Measurements from ENCODE around the gene SEC14L2. TPM values are rescaled to one million over a fixed set of nuclear protein-coding genes. Genes with fewer than 3 reads are reported as not detected.

Gene SEC14L2
- total RNA-seq, 4 donors from 2014 or later = 3.0 to 5.1 (median 4.2) TPM

GRCh38 chr22:30381264-30381663, 15.6 kb upstream of the SEC14L2 start:
- peaks cover 0 to 57% of the 10 kb centered on the region in 2 donors for H3K36me3 ChIP-seq
- no peaks in the 10 kb centered on the region for H3K9me3 ChIP-seq
- intact Hi-C loops (cut with DNase I; ENCODE audit: low total_unique reads) (no loop called here), in situ Hi-C loops (cut with MboI; ENCODE audit: low sequenced_read_pairs in 4 of 4) (loop anchor here (10.0 to 25.0 kb wide), 3 partner anchors 96 to 269 kb away; partner anchors contain the start of genes CASTOR1 (in 1 of the 4) and OSM (in 1 of the 4))
- H3K4me1 ChIP-seq = peaks cover under 1 to 2% of the 10 kb centered on the region in 2 donors
- ATAC-seq = no peak
- no peak overlapping the region for H3K27ac ChIP-seq
- TF ChIP-seq POLR2A (IDR thresholded peaks at IDR 0.05) = no peak
- TF ChIP-seq CTCF (IDR thresholded peaks at IDR 0.05 in 4 of 5, conservative IDR thresholded peaks at IDR 0.05 in 1 of 5) = no peak
- H3K27me3 ChIP-seq = no peaks in the 10 kb centered on the region
- no peak for DNase-seq
- no peak overlapping the region for H3K4me3 ChIP-seq

GRCh38 chr22:30382340-30382739, 14.5 kb upstream of the SEC14L2 start:
- H3K4me1 ChIP-seq = peaks cover 7% of the 10 kb centered on the region in 2 donors
- no peak for TF ChIP-seq CTCF (IDR thresholded peaks at IDR 0.05 in 4 of 5, conservative IDR thresholded peaks at IDR 0.05 in 1 of 5)
- H3K27ac ChIP-seq = no peak overlapping the region
- H3K36me3 ChIP-seq = peaks cover 0 to 53% of the 10 kb centered on the region in 2 donors
- in situ Hi-C loops (cut with MboI; ENCODE audit: low sequenced_read_pairs in 4 of 4) = loop anchor here (10.0 to 25.0 kb wide), 3 partner anchors 98 to 270 kb away; partner anchors contain the start of genes CASTOR1 (in 1 of the 4) and OSM (in 1 of the 4)
- intact Hi-C loops (cut with DNase I; ENCODE audit: low total_unique reads) = no loop called here
- H3K4me3 ChIP-seq = no peak overlapping the region
- no peak for DNase-seq
- ATAC-seq = no peak
- no peaks in the 10 kb centered on the region for H3K9me3 ChIP-seq
- no peaks in the 10 kb centered on the region for H3K27me3 ChIP-seq

DNA sequence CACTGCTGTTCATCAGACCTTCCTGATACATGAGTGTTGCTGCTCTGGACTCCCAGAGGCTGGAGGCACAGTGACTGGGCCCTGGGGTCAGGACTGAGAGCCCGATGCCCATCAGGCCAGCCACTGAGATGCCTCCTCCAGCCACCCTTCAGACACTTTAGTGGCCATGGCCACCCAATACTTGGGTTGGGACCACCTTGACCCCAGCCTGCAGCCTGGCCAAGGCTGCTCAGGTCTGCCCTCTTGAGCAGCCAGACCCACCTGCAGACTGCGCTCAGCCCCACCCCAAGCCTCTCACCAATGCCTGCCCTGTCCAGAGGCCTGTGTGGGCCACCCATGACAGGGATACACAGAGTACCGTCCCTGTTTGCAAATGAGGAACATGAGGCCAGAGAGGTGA, 13.8 kb upstream of the SEC14L2 start:
- Histone ChIP-seq H3K36me3 (peaks cover 0 to 47% of the 10 kb centered on the region in 2 donors), H3K27ac (no peak overlapping the region), H3K4me3 (no peak overlapping the region), H3K27me3 (no peaks in the 10 kb centered on the region), H3K9me3 (no peaks in the 10 kb centered on the region), H3K4me1 (peaks cover 7% of the 10 kb centered on the region in 2 donors)
- ATAC-seq (no peak), DNase-seq (no peak)
- intact Hi-C loops (cut with DNase I; ENCODE audit: low total_unique reads) = no loop called here
- TF ChIP-seq CTCF (IDR thresholded peaks at IDR 0.05 in 4 of 5, conservative IDR thresholded peaks at IDR 0.05 in 1 of 5) (no peak), POLR2A (IDR thresholded peaks at IDR 0.05) (no peak)
- in situ Hi-C loops (cut with MboI; ENCODE audit: low sequenced_read_pairs in 4 of 4) = loop anchor here (10.0 to 25.0 kb wide), 3 partner anchors 98 to 271 kb away; partner anchors contain the start of genes CASTOR1 (in 1 of the 4) and OSM (in 1 of the 4)

- no peak for TF ChIP-seq POLR2A (IDR thresholded peaks at IDR 0.05)
- TF ChIP-seq CTCF (IDR thresholded peaks at IDR 0.05 in 4 of 5, conservative IDR thresholded peaks at IDR 0.05 in 1 of 5) = no peak
- Histone ChIP-seq H3K4me1 (peaks cover 7% of the 10 kb centered on the region in 2 donors), H3K9me3 (no peaks in the 10 kb centered on the region), H3K27ac (no peak overlapping the region), H3K27me3 (no peaks in the 10 kb centered on the region), H3K36me3 (peaks cover 0 to 29% of the 10 kb centered on the region in 2 donors), H3K4me3 (peak overlapping the region in 1 of 4 donors; percentile 73)
- in situ Hi-C loops (cut with MboI; ENCODE audit: low sequenced_read_pairs in 4 of 4) = loop anchor here (5.0 to 25.0 kb wide), 4 partner anchors 101 to 274 kb away; partner anchors contain the start of genes CASTOR1 (in 1 of the 4) and OSM (in 1 of the 4)
- no peak for DNase-seq
- no peak for ATAC-seq
- intact Hi-C loops (cut with DNase I; ENCODE audit: low total_unique reads) = loop anchor here (5.0 kb wide), 2 partner anchors 59 to 279 kb away; partner anchors contain the start of gene TBC1D10A
Observed at GRCh38 chr22:30385942-30386341, 10.9 kb upstream of the SEC14L2 start.
